RWPE2 (cell line): ENCODE data around the gene MAF.
A peak's percentile ranks its signal among the peaks of the same experiment; 100 is the strongest.

Experiments
- ATAC-seq: fragments of 200-7000 bp; cut with Tn5 transposase; 3 replicates; pipeline ENCODE4 v1.9.1; 2021; ENCODE audit warnings: low read depth
- DNase-seq: peaks from one replicate; pipeline ENCODE4 v3.0.0-alpha.2; 2020; ENCODE audit warnings: low spot score
- H3K27ac ChIP-seq: fragments of 450-650 bp; 2 replicates; pipeline ENCODE4 v1.5.1; 2017; ENCODE audit warnings: mild to moderate bottlenecking; ENCODE audit not compliant: poor library complexity, severe bottlenecking
- H3K27me3 ChIP-seq: fragments of 250-450 bp; sonication (Bioruptor Pico); 2 replicates; pipeline ENCODE4 v1.5.1; 2021; ENCODE audit warnings: mild to moderate bottlenecking, moderate library complexity; ENCODE audit not compliant: insufficient read depth, poor library complexity, severe bottlenecking
- H3K36me3 ChIP-seq: fragments of 250-450 bp; sonication (Bioruptor Pico); 2 replicates; pipeline ENCODE4 v1.5.1; 2020; ENCODE audit warnings: low read depth, mild to moderate bottlenecking, moderate library complexity
- H3K4me1 ChIP-seq: fragments of 250-450 bp; sonication (Bioruptor Pico); 2 replicates; pipeline ENCODE4 v1.5.1; 2021; ENCODE audit warnings: mild to moderate bottlenecking, moderate library complexity; ENCODE audit not compliant: insufficient read depth, poor library complexity, severe bottlenecking
- H3K4me3 ChIP-seq: fragments of 250-450 bp; sonication (Bioruptor Pico); 2 replicates; pipeline ENCODE4 v1.5.1; 2021; ENCODE audit warnings: mild to moderate bottlenecking, moderate library complexity; ENCODE audit not compliant: severe bottlenecking
- H3K9me3 ChIP-seq: fragments of 250-450 bp; sonication (Bioruptor Pico); 2 replicates; pipeline ENCODE4 v1.5.1; 2021; ENCODE audit warnings: mild to moderate bottlenecking, moderate library complexity; ENCODE audit not compliant: severe bottlenecking
- CTCF ChIP-seq: fragments of 450-650 bp; IDR thresholded peaks from one replicate; pipeline ENCODE4 v1.5.1; 2017; ENCODE audit warnings: mild to moderate bottlenecking, moderate library complexity; ENCODE audit not compliant: poor library complexity, severe bottlenecking

MAF gene

DNA sequence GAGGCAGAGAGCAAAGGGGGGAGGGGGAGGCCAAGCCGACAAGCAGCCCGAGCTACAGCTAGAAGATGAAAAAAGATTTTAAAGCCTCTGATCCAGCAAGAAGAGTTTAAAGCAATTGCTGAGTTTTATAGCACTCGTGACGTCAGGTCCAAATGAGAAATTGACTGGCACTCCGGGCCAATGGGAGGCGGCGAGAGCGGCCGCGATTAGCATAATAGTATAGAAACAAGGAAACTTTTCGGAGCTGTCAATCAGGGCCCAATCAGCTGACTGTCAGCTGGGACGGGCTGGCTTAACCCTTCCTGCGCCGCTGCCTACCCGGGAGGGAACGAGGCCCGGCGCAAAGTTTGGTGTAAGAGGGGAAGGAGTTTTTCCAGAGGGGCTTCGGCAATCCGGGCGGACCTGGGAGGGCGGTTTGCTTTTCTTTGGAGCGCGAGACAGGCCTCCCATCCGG is at the start of gene MAF:
Gene MAF (minus strand): TSS at position 100 of the 454 bp plus-strand sequence. CDS start 835 bp downstream, outside the sequence.
- Histone ChIP-seq H3K4me3 (peak within 1 kb of the TSS; percentile 47), H3K27me3 (peaks cover 5% of the 10 kb centered on the region), H3K9me3 (no peaks in the 10 kb centered on the region), H3K36me3 (no peaks in the 10 kb centered on the region), H3K27ac (peak within 1 kb of the TSS; percentile 15), H3K4me1 (peaks cover 4% of the 10 kb centered on the region)
- TF ChIP-seq CTCF, result no peak
- DNase-seq, result peak; percentile 89
- peak; percentile 70 for ATAC-seq

DNA sequence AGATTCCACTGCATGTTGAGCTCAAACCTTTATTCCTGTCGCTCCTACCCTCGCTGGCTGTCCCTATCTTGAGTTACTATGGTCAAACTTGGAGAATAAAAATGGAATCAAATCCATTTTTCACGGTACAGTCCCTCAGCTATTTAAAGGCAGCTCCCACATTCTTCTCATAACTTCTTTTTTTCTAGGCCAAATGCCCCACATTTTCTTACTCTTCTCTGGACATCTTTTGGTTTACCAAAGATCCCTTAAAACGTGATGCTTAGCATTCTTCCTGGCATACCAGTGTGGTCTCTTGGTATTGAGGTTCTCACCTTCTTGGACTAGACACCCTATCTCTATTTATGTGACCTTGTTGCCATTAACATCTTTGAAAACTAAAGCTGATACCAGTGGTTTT is 48.3 kb upstream of the MAF start:
- Histone ChIP-seq H3K4me1 (peaks cover 16% of the 10 kb centered on the region), H3K27me3 (no peaks in the 10 kb centered on the region), H3K9me3 (no peaks in the 10 kb centered on the region)

DNA sequence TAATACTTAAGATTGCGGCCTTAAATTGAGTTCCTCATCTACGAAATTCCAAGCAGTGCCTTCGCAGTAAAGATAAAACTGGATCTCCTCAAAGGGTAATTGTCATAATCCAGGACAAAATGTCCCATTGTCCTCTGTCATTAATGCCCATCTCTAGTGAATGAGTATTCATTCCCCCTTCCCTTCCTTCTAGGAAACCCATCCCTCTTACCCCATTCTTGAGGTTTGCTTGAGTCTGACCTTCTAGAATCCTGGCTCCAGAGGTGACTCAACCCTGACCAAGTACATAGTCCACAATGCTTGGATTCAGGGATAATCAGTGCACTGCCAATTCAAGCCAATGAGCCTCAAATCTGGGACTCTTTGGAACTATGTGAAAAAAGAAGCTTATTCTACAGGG is 47.0 kb upstream of the MAF start:
- Histone ChIP-seq H3K4me1 (peaks cover 16% of the 10 kb centered on the region), H3K27ac (no peak overlapping the region), H3K4me3 (no peak overlapping the region), H3K27me3 (no peaks in the 10 kb centered on the region), H3K9me3 (no peaks in the 10 kb centered on the region), H3K36me3 (no peaks in the 10 kb centered on the region)
- TF ChIP-seq CTCF, result no peak
- ATAC-seq, result no peak
- DNase-seq, result no peak

More for the DNA sequence above, 48.3 kb upstream of the MAF start:
- no peaks in the 10 kb centered on the region for H3K36me3 ChIP-seq
- no peak overlapping the region for H3K4me3 ChIP-seq
- DNase-seq, result no peak
- no peak overlapping the region for H3K27ac ChIP-seq
- TF ChIP-seq CTCF, result no peak
- no peak for ATAC-seq

GRCh38 chr16:79645701-79646100 is 45.2 kb upstream of the MAF start:
- H3K9me3 ChIP-seq, result no peaks in the 10 kb centered on the region
- no peak for TF ChIP-seq CTCF
- ATAC-seq (no peak), DNase-seq (no peak)
- H3K27me3 ChIP-seq, result no peaks in the 10 kb centered on the region
- H3K36me3 ChIP-seq, result no peaks in the 10 kb centered on the region
- H3K27ac ChIP-seq, result peak overlapping the region; percentile 63
- H3K4me1 ChIP-seq, result peaks cover 10% of the 10 kb centered on the region
- no peak overlapping the region for H3K4me3 ChIP-seq

GRCh38 chr16:79644971-79645667 is 44.6 kb upstream of the MAF start:
- Histone ChIP-seq H3K9me3 (no peaks in the 10 kb centered on the region), H3K4me3 (no peak overlapping the region), H3K27me3 (no peaks in the 10 kb centered on the region), H3K36me3 (no peaks in the 10 kb centered on the region), H3K27ac (peak overlapping the region; percentile 63), H3K4me1 (peaks cover 16% of the 10 kb centered on the region)
- ATAC-seq, result peak; percentile 72
- DNase-seq, result no peak
- no peak for TF ChIP-seq CTCF
